H9 (cell line): ENCODE measurements around the gene RUVBL1. TPM values are rescaled to one million over a fixed set of nuclear protein-coding genes. Genes with fewer than 3 reads are reported as not detected.

ENCODE experiments used
- DNase-seq: peaks from one replicate; pipeline ENCODE4 v3.0.0-alpha.2; 2017
- H2AFZ ChIP-seq: one replicate; pipeline ENCODE4 v1.6.1; 2013; ENCODE audit warnings: mild to moderate bottlenecking, low read length, control low read depth, moderate library complexity
- H2AK5ac ChIP-seq: 2 replicates; pipeline ENCODE4 v1.6.1; 2013; ENCODE audit warnings: low read length, control low read depth, mixed read lengths; ENCODE audit not compliant: insufficient read length
- H2BK120ac ChIP-seq: one replicate; pipeline ENCODE4 v1.6.1; 2013; ENCODE audit warnings: low read depth, mild to moderate bottlenecking, low read length, control low read depth, inconsistent platforms; ENCODE audit not compliant: poor library complexity, severe bottlenecking
- H2BK12ac ChIP-seq: 2 replicates; pipeline ENCODE4 v1.6.1; 2013; ENCODE audit warnings: low read length, control low read depth, mixed read lengths, low read depth; ENCODE audit not compliant: insufficient read length
- H2BK15ac ChIP-seq: 2 replicates; pipeline ENCODE4 v1.6.1; 2013; ENCODE audit warnings: low read depth, low read length, control low read depth
- H2BK20ac ChIP-seq: one replicate; pipeline ENCODE4 v1.6.1; 2013; ENCODE audit warnings: low read depth, mild to moderate bottlenecking, low read length, control low read depth, inconsistent platforms; ENCODE audit not compliant: poor library complexity, severe bottlenecking
- H2BK5ac ChIP-seq: 2 replicates; pipeline ENCODE4 v1.6.1; 2013; ENCODE audit warnings: low read length, control low read depth, mixed read lengths; ENCODE audit not compliant: insufficient read length
- H3K14ac ChIP-seq: 2 replicates; pipeline ENCODE4 v1.6.1; 2013; ENCODE audit warnings: low read length, control low read depth; ENCODE audit not compliant: insufficient read depth
- H3K18ac ChIP-seq: 2 replicates; pipeline ENCODE4 v1.6.1; 2013; ENCODE audit warnings: low read depth, mild to moderate bottlenecking, mixed read lengths, low read length, control low read depth; ENCODE audit not compliant: insufficient read length
- H3K23ac ChIP-seq: 2 replicates; pipeline ENCODE4 v1.6.1; 2013; ENCODE audit warnings: low read length, control low read depth, mixed read lengths, low read depth; ENCODE audit not compliant: insufficient read length
- H3K23me2 ChIP-seq: 2 replicates; pipeline ENCODE4 v1.6.1; 2013; ENCODE audit warnings: low read depth, mild to moderate bottlenecking, mixed read lengths, low read length, control low read depth; ENCODE audit not compliant: insufficient read length, poor library complexity, severe bottlenecking
- H3K27ac ChIP-seq: 2 replicates; pipeline ENCODE4 v1.5.1; 2013; ENCODE audit warnings: low read length, control low read depth, mixed read lengths, low read depth; ENCODE audit not compliant: insufficient read length
- H3K27me3 ChIP-seq: 2 replicates; pipeline ENCODE4 v1.6.1; 2013; ENCODE audit warnings: low read length, control low read depth, inconsistent platforms; ENCODE audit not compliant: insufficient read depth
- H3K4ac ChIP-seq: 2 replicates; pipeline ENCODE4 v1.6.1; 2013; ENCODE audit warnings: low read depth, mild to moderate bottlenecking, control low read depth, inconsistent platforms, low read length, moderate library complexity
- H3K4me1 ChIP-seq: 2 replicates; pipeline ENCODE4 v1.6.1; 2013; ENCODE audit warnings: low read length, control low read depth, inconsistent platforms; ENCODE audit not compliant: insufficient read depth
- H3K4me2 ChIP-seq: 2 replicates; pipeline ENCODE4 v1.6.1; 2013; ENCODE audit warnings: low read length, control low read depth, mixed read lengths; ENCODE audit not compliant: insufficient read length, insufficient read depth
- H3K56ac ChIP-seq: 2 replicates; pipeline ENCODE4 v1.6.1; 2013; ENCODE audit warnings: low read depth, mild to moderate bottlenecking, mixed read lengths, low read length, control low read depth; ENCODE audit not compliant: insufficient read length
- H3K79me1 ChIP-seq: 2 replicates; pipeline ENCODE4 v1.6.1; 2013; ENCODE audit warnings: low read depth, mild to moderate bottlenecking, moderate library complexity, low read length, control low read depth, inconsistent platforms; ENCODE audit not compliant: insufficient read depth, poor library complexity, severe bottlenecking
- H3K79me2 ChIP-seq: 2 replicates; pipeline ENCODE4 v1.6.1; 2013; ENCODE audit warnings: low read length, control low read depth, inconsistent platforms; ENCODE audit not compliant: insufficient read depth
- H3K9ac ChIP-seq: 2 replicates; pipeline ENCODE4 v1.6.1; 2013; ENCODE audit warnings: low read length, control low read depth, mixed read lengths; ENCODE audit not compliant: insufficient read length; ENCODE audit errors: extremely low read depth
- H3K9me3 ChIP-seq: one replicate; pipeline ENCODE4 v1.6.1; 2013; ENCODE audit warnings: low read depth, low read length, inconsistent platforms; ENCODE audit not compliant: control insufficient read depth
- H3T11ph ChIP-seq: one replicate; pipeline ENCODE4 v1.6.1; 2013; ENCODE audit warnings: mild to moderate bottlenecking, low read length, control low read depth, inconsistent platforms
- H4K20me1 ChIP-seq: one replicate; pipeline ENCODE4 v1.6.1; 2013; ENCODE audit not compliant: control insufficient read depth, insufficient read length, insufficient read depth
- H4K5ac ChIP-seq: 2 replicates; pipeline ENCODE4 v1.6.1; 2013; ENCODE audit warnings: low read depth, mild to moderate bottlenecking, mixed read lengths, low read length, control low read depth; ENCODE audit not compliant: insufficient read length
- H4K8ac ChIP-seq: replicated peaks from 2 replicates; pipeline ENCODE4 v1.6.1; 2013; ENCODE audit warnings: low read length, control low read depth, mixed read lengths, low read depth; ENCODE audit not compliant: insufficient read length
- H4K91ac ChIP-seq: 2 replicates; pipeline ENCODE4 v1.6.1; 2013; ENCODE audit warnings: low read depth, mild to moderate bottlenecking, moderate library complexity, mixed read lengths, low read length, control low read depth; ENCODE audit not compliant: insufficient read length
- H3K27ac Mint-ChIP-seq, 3 experiments: 2 replicates in 2 of 3; 3 replicates in 1 of 3; pipeline ENCODE4 v1.8.0; 2020 to 2021; ENCODE audit warnings: mixed read lengths in 3 of 3, mild to moderate bottlenecking in 1 of 3, moderate library complexity in 1 of 3
- H3K27me3 Mint-ChIP-seq: 2 replicates; pipeline ENCODE4 v1.8.0; 2021; ENCODE audit warnings: low read depth, mild to moderate bottlenecking, moderate library complexity, mixed read lengths
- H3K36me3 Mint-ChIP-seq, 3 experiments: 2 replicates in 2 of 3; 3 replicates in 1 of 3; pipeline ENCODE4 v1.8.0; 2020 to 2021; ENCODE audit warnings: low read depth in 3 of 3, mixed read lengths in 3 of 3; ENCODE audit not compliant: insufficient read depth in 1 of 3
- H3K4me1 Mint-ChIP-seq, 2 experiments: 2 replicates each; pipeline ENCODE4 v1.8.0; 2020; ENCODE audit warnings: mixed read lengths in 2 of 2
- H3K4me3 Mint-ChIP-seq, 2 experiments: 2 replicates in 1 of 2; 3 replicates in 1 of 2; pipeline ENCODE4 v1.8.0; 2020 to 2021; ENCODE audit warnings: mild to moderate bottlenecking in 2 of 2, mixed read lengths in 2 of 2, moderate library complexity in 1 of 2
- H3K9me3 Mint-ChIP-seq, 2 experiments: 2 replicates in 1 of 2; 3 replicates in 1 of 2; pipeline ENCODE4 v1.8.0; 2020; ENCODE audit warnings: mild to moderate bottlenecking in 2 of 2, mixed read lengths in 2 of 2, moderate library complexity in 1 of 2
- CTCF ChIP-seq: fragments of 200-600 bp; sonication (generic); conservative IDR thresholded peaks from 3 replicates; pipeline ENCODE4 v1.8.0; 2021; ENCODE audit warnings: antibody characterized with exemption, mild to moderate bottlenecking
- WGBS: extraction: QIAGEN DNeasy Blood & Tissue Kit; methylation state at CpG from one replicate; pipeline ENCODE4 v1.1.7; 2013; ENCODE audit warnings: missing lambda C conversion rate, low lambda C conversion rate, mixed read lengths; ENCODE audit not compliant: insufficient read length; ENCODE audit errors: extremely low coverage; 5-methylcytosine and 5-hydroxymethylcytosine counted together
- total RNA-seq: library from RNA; stranded (reverse); gene quantifications from 2 replicates; pipeline ENCODE4 v1.2.1, GENCODE V29; 2021

Gene RUVBL1
- total RNA-seq, 1 experiment from 2014 or later: 99.6 TPM

- Histone ChIP-seq H3K79me1 (no peaks in the 10 kb centered on the region), H3K23me2 (peaks cover 12% of the 10 kb centered on the region), H4K8ac (no peak overlapping the region), H3K23ac (no peak overlapping the region), H2BK5ac (no peak overlapping the region), H2BK20ac (no peak overlapping the region), H3K4me1 (peaks cover 3% of the 10 kb centered on the region; the same call in 1 of the 2 replicates), H2BK12ac (no peak overlapping the region), H3K9me3 (no peaks in the 10 kb centered on the region), H3K4me2 (no peak overlapping the region), H3K14ac (no peak overlapping the region), H3K18ac (no peak overlapping the region), H3K4ac (no peak overlapping the region), H3K27me3 (no peaks in the 10 kb centered on the region), H4K91ac (no peak overlapping the region), H2AK5ac (no peak overlapping the region), H3T11ph (no peak overlapping the region), H2AFZ (no peak overlapping the region), H3K56ac (no peak overlapping the region), H3K9ac (no peak overlapping the region), H3K79me2 (no peaks in the 10 kb centered on the region), H4K20me1 (no peaks in the 10 kb centered on the region), H2BK15ac (no peak overlapping the region), H3K27ac (no peak overlapping the region), H2BK120ac (no peak overlapping the region), H4K5ac (no peak overlapping the region)
- Mint-ChIP-seq H3K9me3 (no peaks in the 10 kb centered on the region), H3K27ac (no peak overlapping the region), H3K4me1 (peaks cover 6 to 7% of the 10 kb centered on the region in 2 experiments; a peak in 2 of 4 replicates), H3K27me3 (peaks cover 13% of the 10 kb centered on the region), H3K4me3 (no peak overlapping the region), H3K36me3 (peaks cover 25 to 71% (median 69%) of the 10 kb centered on the region in 3 experiments; a peak in 6 of 7 replicates)
- no CpG with 5 or more reads among the region's 6 CpGs for WGBS
- no peak for TF ChIP-seq CTCF
- no peak for DNase-seq
These were observed 43.1 kb downstream of the RUVBL1 start for GRCh38 chr3:128080323-128081080.
